ENCODE measurements around the gene MEF2C.
"Not testable (repeated sequence)": the region's sequence is repeated elsewhere in the genome, so short reads cannot be mapped to it uniquely, and the experiment has no call there.

The MEF2C gene

GRCh38 chr5:88867638-88868037 lies 15.3 kb downstream of the MEF2C start:
- H3K36me3 Mint-ChIP-seq (ENCODE audit: low read depth) = peaks cover 9% of the 10 kb centered on the region
- H3K9me3 Mint-ChIP-seq = no peaks in the 10 kb centered on the region
- H3K4me3 Mint-ChIP-seq = no peak overlapping the region
- no peaks in the 10 kb centered on the region for H3K27me3 Mint-ChIP-seq
- intact Hi-C loops (cut with micrococcal nuclease) = no loop called here
- H3K27ac Mint-ChIP-seq = no peak overlapping the region
- H3K4me1 Mint-ChIP-seq (ENCODE audit: low read depth) = no peaks in the 10 kb centered on the region

- no peak overlapping the region for H3K4me3 Mint-ChIP-seq
- H3K4me1 Mint-ChIP-seq (ENCODE audit: low read depth) = no peaks in the 10 kb centered on the region
- H3K27me3 Mint-ChIP-seq = no peaks in the 10 kb centered on the region
- no peaks in the 10 kb centered on the region for H3K36me3 Mint-ChIP-seq (ENCODE audit: low read depth)
- intact Hi-C loops (cut with micrococcal nuclease) = no loop called here
- no peak overlapping the region for H3K27ac Mint-ChIP-seq
- H3K9me3 Mint-ChIP-seq = no peaks in the 10 kb centered on the region
These were observed 19.5 kb downstream of the MEF2C start for GRCh38 chr5:88863523-88863922.

- H3K36me3 Mint-ChIP-seq (ENCODE audit: low read depth) = peaks cover 7% of the 10 kb centered on the region
- H3K27ac Mint-ChIP-seq = no peak overlapping the region
- H3K4me3 Mint-ChIP-seq = no peak overlapping the region
These were observed 20.3 kb downstream of the MEF2C start for GRCh38 chr5:88862547-88863175.

GRCh38 chr5:88861231-88861630 lies 21.8 kb downstream of the MEF2C start:
- Mint-ChIP-seq H3K36me3 (ENCODE audit: low read depth) (peaks cover 20% of the 10 kb centered on the region), H3K27ac (no peak overlapping the region), H3K4me3 (no peak overlapping the region), H3K9me3 (peaks cover 23% of the 10 kb centered on the region), H3K4me1 (ENCODE audit: low read depth) (no peaks in the 10 kb centered on the region), H3K27me3 (no peaks in the 10 kb centered on the region)
- intact Hi-C loops (cut with micrococcal nuclease) = no loop called here

More at GRCh38 chr5:88862547-88863175, 20.3 kb downstream of the MEF2C start:
- peaks cover 8% of the 10 kb centered on the region for H3K9me3 Mint-ChIP-seq
- no peaks in the 10 kb centered on the region for H3K4me1 Mint-ChIP-seq (ENCODE audit: low read depth)
- no peaks in the 10 kb centered on the region for H3K27me3 Mint-ChIP-seq
- intact Hi-C loops (cut with micrococcal nuclease) = no loop called here

GRCh38 chr5:88860501-88860900 lies 22.5 kb downstream of the MEF2C start:
- Mint-ChIP-seq H3K36me3 (ENCODE audit: low read depth) (peaks cover 27% of the 10 kb centered on the region), H3K27ac (no peak overlapping the region), H3K27me3 (no peaks in the 10 kb centered on the region), H3K9me3 (peaks cover 30% of the 10 kb centered on the region), H3K4me3 (no peak overlapping the region), H3K4me1 (ENCODE audit: low read depth) (no peaks in the 10 kb centered on the region)
- intact Hi-C loops (cut with micrococcal nuclease) = no loop called here

- H3K27ac Mint-ChIP-seq = no peak overlapping the region
- H3K4me3 Mint-ChIP-seq = no peak overlapping the region
- intact Hi-C loops (cut with micrococcal nuclease) = no loop called here
- peaks cover 27% of the 10 kb centered on the region for H3K36me3 Mint-ChIP-seq (ENCODE audit: low read depth)
- H3K27me3 Mint-ChIP-seq = no peaks in the 10 kb centered on the region
- H3K4me1 Mint-ChIP-seq (ENCODE audit: low read depth) = no peaks in the 10 kb centered on the region
- H3K9me3 Mint-ChIP-seq = peaks cover 31% of the 10 kb centered on the region
These were observed 24.6 kb downstream of the MEF2C start for GRCh38 chr5:88858392-88858791.

GRCh38 chr5:88856381-88856780 lies 26.6 kb downstream of the MEF2C start:
- H3K27ac Mint-ChIP-seq; H3K27me3 Mint-ChIP-seq; H3K4me1 Mint-ChIP-seq (ENCODE audit: low read depth); intact Hi-C loops (cut with micrococcal nuclease); H3K4me3 Mint-ChIP-seq: not testable (repeated sequence)
- peaks cover 31% of the 10 kb centered on the region for H3K9me3 Mint-ChIP-seq
- peaks cover 27% of the 10 kb centered on the region for H3K36me3 Mint-ChIP-seq (ENCODE audit: low read depth)

- H3K4me3 Mint-ChIP-seq = no peak overlapping the region
- intact Hi-C loops (cut with micrococcal nuclease) = no loop called here
- H3K4me1 Mint-ChIP-seq (ENCODE audit: low read depth) = no peaks in the 10 kb centered on the region
These were observed 28.2 kb downstream of the MEF2C start for GRCh38 chr5:88854769-88855168.

GRCh38 chr5:88847420-88847819 lies 35.6 kb downstream of the MEF2C start:
- Mint-ChIP-seq H3K4me3 (no peak overlapping the region), H3K4me1 (ENCODE audit: low read depth) (peaks cover 11% of the 10 kb centered on the region), H3K27me3 (no peaks in the 10 kb centered on the region), H3K9me3 (no peaks in the 10 kb centered on the region), H3K27ac (no peak overlapping the region), H3K36me3 (ENCODE audit: low read depth) (no peaks in the 10 kb centered on the region)
- intact Hi-C loops (cut with micrococcal nuclease) = loop anchor here (5.0 kb wide), 1 partner anchor 35 kb away; the partner anchor contains the start of gene MEF2C

More at GRCh38 chr5:88854769-88855168, 28.2 kb downstream of the MEF2C start:
- Mint-ChIP-seq H3K27me3 (no peaks in the 10 kb centered on the region), H3K9me3 (peaks cover 31% of the 10 kb centered on the region), H3K27ac (no peak overlapping the region), H3K36me3 (ENCODE audit: low read depth) (peaks cover 27% of the 10 kb centered on the region)

GRCh38 chr5:88846434-88846833 lies 36.5 kb downstream of the MEF2C start:
- Mint-ChIP-seq H3K36me3 (ENCODE audit: low read depth) (no peaks in the 10 kb centered on the region), H3K4me1 (ENCODE audit: low read depth) (peaks cover 11% of the 10 kb centered on the region), H3K9me3 (no peaks in the 10 kb centered on the region), H3K4me3 (no peak overlapping the region), H3K27me3 (no peaks in the 10 kb centered on the region), H3K27ac (no peak overlapping the region)
- intact Hi-C loops (cut with micrococcal nuclease) = loop anchor here (5.0 kb wide), 1 partner anchor 36 kb away; the partner anchor contains the start of gene MEF2C

- no peaks in the 10 kb centered on the region for H3K9me3 Mint-ChIP-seq
- intact Hi-C loops (cut with micrococcal nuclease) = loop anchor here (2.0 to 5.0 kb wide), 2 partner anchors 18 to 37 kb away; partner anchors contain the start of gene MEF2C
- no peaks in the 10 kb centered on the region for H3K27me3 Mint-ChIP-seq
- peaks cover 11% of the 10 kb centered on the region for H3K4me1 Mint-ChIP-seq (ENCODE audit: low read depth)
- no peak overlapping the region for H3K4me3 Mint-ChIP-seq
- H3K27ac Mint-ChIP-seq = no peak overlapping the region
- H3K36me3 Mint-ChIP-seq (ENCODE audit: low read depth) = no peaks in the 10 kb centered on the region
These were observed 37.8 kb downstream of the MEF2C start for GRCh38 chr5:88845081-88845697.

GRCh38 chr5:88842784-88843183 lies 40.2 kb downstream of the MEF2C start:
- H3K9me3 Mint-ChIP-seq = no peaks in the 10 kb centered on the region
- H3K36me3 Mint-ChIP-seq (ENCODE audit: low read depth) = no peaks in the 10 kb centered on the region
- peaks cover 16% of the 10 kb centered on the region for H3K4me1 Mint-ChIP-seq (ENCODE audit: low read depth)
- H3K27ac Mint-ChIP-seq = no peak overlapping the region
- intact Hi-C loops (cut with micrococcal nuclease) = no loop called here
- H3K4me3 Mint-ChIP-seq = no peak overlapping the region
- no peaks in the 10 kb centered on the region for H3K27me3 Mint-ChIP-seq

GRCh38 chr5:88841212-88841611 lies 41.8 kb downstream of the MEF2C start:
- Mint-ChIP-seq H3K4me3 (no peak overlapping the region), H3K27me3 (no peaks in the 10 kb centered on the region), H3K27ac (no peak overlapping the region), H3K4me1 (ENCODE audit: low read depth) (peaks cover 17% of the 10 kb centered on the region), H3K9me3 (no peaks in the 10 kb centered on the region), H3K36me3 (ENCODE audit: low read depth) (no peaks in the 10 kb centered on the region)
- intact Hi-C loops (cut with micrococcal nuclease) = no loop called here

GRCh38 chr5:88840495-88840894 lies 42.5 kb downstream of the MEF2C start:
- peaks cover 17% of the 10 kb centered on the region for H3K4me1 Mint-ChIP-seq (ENCODE audit: low read depth)

More at GRCh38 chr5:88840495-88840894, 42.5 kb downstream of the MEF2C start:
- intact Hi-C loops (cut with micrococcal nuclease) = no loop called here
- Mint-ChIP-seq H3K4me3 (no peak overlapping the region), H3K27me3 (no peaks in the 10 kb centered on the region), H3K9me3 (no peaks in the 10 kb centered on the region), H3K27ac (no peak overlapping the region), H3K36me3 (ENCODE audit: low read depth) (no peaks in the 10 kb centered on the region)
